Activated CD8-positive, alpha-beta memory T cell treated with anti-CD3 and anti-CD28 coated beads for 24 hours (primary cell): ENCODE measurements around the gene SHCBP1.
"Not testable (repeated sequence)": the region's sequence is repeated elsewhere in the genome, so short reads cannot be mapped to it uniquely, and the experiment has no call there.

Experiments
- DNase-seq: peaks from one replicate; pipeline ENCODE4 v3.0.0-alpha.2; 2020

SHCBP1 gene

GRCh38 chr16:46621006-46621933 lies at the start of gene SHCBP1:
Gene SHCBP1, minus strand, starts transcription at chr16:46621379. Its CDS starts 20 bp downstream, at chr16:46621359.
- DNase-seq: peak; percentile 85

GRCh38 chr16:46662123-46662522 lies 40.9 kb upstream of the SHCBP1 start:
- DNase-seq: no peak

- no peak for DNase-seq
Observed at GRCh38 chr16:46658925-46659324, 37.7 kb upstream of the SHCBP1 start.

- DNase-seq: no peak
Observed at GRCh38 chr16:46651305-46651704, 30.1 kb upstream of the SHCBP1 start.

GRCh38 chr16:46650254-46650623 lies 29.1 kb upstream of the SHCBP1 start:
- no peak for DNase-seq

- no peak for DNase-seq
Observed at GRCh38 chr16:46649588-46650253, 28.5 kb upstream of the SHCBP1 start.

GRCh38 chr16:46648656-46649055 lies 27.5 kb upstream of the SHCBP1 start:
- DNase-seq: no peak

GRCh38 chr16:46638947-46639925 lies 18.1 kb upstream of the SHCBP1 start:
- DNase-seq: no peak

GRCh38 chr16:46632778-46633733 lies 11.9 kb upstream of the SHCBP1 start:
- DNase-seq: no peak

- no peak for DNase-seq
Observed at GRCh38 chr16:46629331-46630219, 8.4 kb upstream of the SHCBP1 start.

GRCh38 chr16:46627746-46628145 lies 6.6 kb upstream of the SHCBP1 start:
- DNase-seq: no peak

- not testable (repeated sequence) for DNase-seq
Observed at GRCh38 chr16:46626681-46627080, 5.5 kb upstream of the SHCBP1 start.

- DNase-seq: not testable (repeated sequence)
Observed at GRCh38 chr16:46624862-46625261, 3.7 kb upstream of the SHCBP1 start.

- not testable (repeated sequence) for DNase-seq
Observed at GRCh38 chr16:46623707-46624106, 2.5 kb upstream of the SHCBP1 start.

GRCh38 chr16:46623246-46623645 lies 2.1 kb upstream of the SHCBP1 start:
- DNase-seq: not testable (repeated sequence)

GRCh38 chr16:46621934-46622676 lies 926 bp upstream of the SHCBP1 start:
- DNase-seq: no peak

- DNase-seq: no peak
Observed at GRCh38 chr16:46620266-46621005, 743 bp downstream of the SHCBP1 start.

- no peak for DNase-seq
Observed at GRCh38 chr16:46618516-46618915, 2.7 kb downstream of the SHCBP1 start.

- DNase-seq: no peak
Observed at GRCh38 chr16:46614006-46614405, 7.2 kb downstream of the SHCBP1 start.
